Erythroblast (primary cell): Measurements from ENCODE around the gene DCAF8.

Source experiments
- GATA1 ChIP-seq: IDR thresholded peaks from 2 replicates; pipeline ENCODE4 v1.6.1; 2011; ENCODE audit warnings: low read depth, mild to moderate bottlenecking, control low read depth, low read length, moderate library complexity
- POLR2A ChIP-seq: IDR thresholded peaks from 2 replicates; pipeline ENCODE4 v1.6.1; 2011; ENCODE audit warnings: mild to moderate bottlenecking, low read length

GRCh38 chr1:160227561-160227960 lies 34.8 kb downstream of the DCAF8 start:
- TF ChIP-seq POLR2A (no peak), GATA1 (no peak)
